Stimulated activated naive CD4-positive, alpha-beta T cell (primary cell): ENCODE results near the gene RAD9B.
"Not testable (repeated sequence)": the region's sequence is repeated elsewhere in the genome, so short reads cannot be mapped to it uniquely, and the experiment has no call there.

Source experiments
- DNase-seq, 6 experiments: peaks; one replicate each; lab custom pipeline; 2025; lab: John Stamatoyannopoulos, UW

The RAD9B gene

GRCh38 chr12:110528277-110528839, 26.2 kb downstream of the RAD9B start:
- no peak for DNase-seq

GRCh38 chr12:110530511-110530910, 28.4 kb downstream of the RAD9B start:
- DNase-seq: no peak

- DNase-seq: no peak
Measured at GRCh38 chr12:110531741-110532333, 29.7 kb downstream of the RAD9B start.

GRCh38 chr12:110532644-110533043, 30.5 kb downstream of the RAD9B start:
- DNase-seq: no peak

- no peak for DNase-seq
Measured at GRCh38 chr12:110533607-110534006, 31.5 kb downstream of the RAD9B start.

GRCh38 chr12:110534811-110535210, 32.7 kb downstream of the RAD9B start:
- no peak for DNase-seq

- no peak for DNase-seq
Measured at GRCh38 chr12:110536834-110537604, 34.9 kb downstream of the RAD9B start.

GRCh38 chr12:110537605-110538409, 35.7 kb downstream of the RAD9B start:
- DNase-seq: no peak

GRCh38 chr12:110538869-110539622, 36.9 kb downstream of the RAD9B start:
- DNase-seq: no peak

- DNase-seq: no peak
Measured at GRCh38 chr12:110540048-110540447, 37.9 kb downstream of the RAD9B start.

- DNase-seq: no peak
Measured at GRCh38 chr12:110543252-110543959, 41.3 kb downstream of the RAD9B start.

- no peak for DNase-seq
Measured at GRCh38 chr12:110543965-110544364, 41.8 kb downstream of the RAD9B start.

GRCh38 chr12:110545259-110545658, 43.1 kb downstream of the RAD9B start:
- DNase-seq: not testable (repeated sequence)

GRCh38 chr12:110545812-110546211, 43.7 kb downstream of the RAD9B start:
- no peak for DNase-seq

GRCh38 chr12:110546339-110546738, 44.2 kb downstream of the RAD9B start:
- DNase-seq: no peak

- DNase-seq: no peak
Measured at GRCh38 chr12:110547090-110547489, 45.0 kb downstream of the RAD9B start.

GRCh38 chr12:110548678-110549077, 46.5 kb downstream of the RAD9B start:
- DNase-seq: no peak

- no peak for DNase-seq
Measured at GRCh38 chr12:110549716-110550115, 47.6 kb downstream of the RAD9B start.

- DNase-seq: no peak
Measured at GRCh38 chr12:110550981-110551380, 48.9 kb downstream of the RAD9B start.
